GM12874 (cell line): ENCODE measurements around the gene ADIPOR2.

Experiments used
- CTCF ChIP-seq: IDR thresholded peaks from 2 replicates; pipeline ENCODE4 v1.5.1; 2011; ENCODE audit warnings: low read depth, mild to moderate bottlenecking, control low read depth, low read length, moderate library complexity; ENCODE audit not compliant: insufficient read depth

The ADIPOR2 gene

GRCh38 chr12:1808036-1808797, 117.3 kb downstream of the ADIPOR2 start:
- TF ChIP-seq CTCF: no peak

- TF ChIP-seq CTCF: no peak
Observed at GRCh38 chr12:1808798-1809480, 118.1 kb downstream of the ADIPOR2 start.

- no peak for TF ChIP-seq CTCF
Observed at GRCh38 chr12:1809591-1810190, 118.8 kb downstream of the ADIPOR2 start.

GRCh38 chr12:1810201-1810930, 119.5 kb downstream of the ADIPOR2 start:
- TF ChIP-seq CTCF: no peak

GRCh38 chr12:1810931-1811280, 120.0 kb downstream of the ADIPOR2 start:
- no peak for TF ChIP-seq CTCF

GRCh38 chr12:1811281-1811947, 120.5 kb downstream of the ADIPOR2 start:
- TF ChIP-seq CTCF: no peak

- no peak for TF ChIP-seq CTCF
Observed at GRCh38 chr12:1811948-1812291, 121.0 kb downstream of the ADIPOR2 start.
